Measurements from ENCODE around the gene PPCDC. TPM values are rescaled to one million over a fixed set of nuclear protein-coding genes. Genes with fewer than 3 reads are reported as not detected.

PPCDC gene

DNA sequence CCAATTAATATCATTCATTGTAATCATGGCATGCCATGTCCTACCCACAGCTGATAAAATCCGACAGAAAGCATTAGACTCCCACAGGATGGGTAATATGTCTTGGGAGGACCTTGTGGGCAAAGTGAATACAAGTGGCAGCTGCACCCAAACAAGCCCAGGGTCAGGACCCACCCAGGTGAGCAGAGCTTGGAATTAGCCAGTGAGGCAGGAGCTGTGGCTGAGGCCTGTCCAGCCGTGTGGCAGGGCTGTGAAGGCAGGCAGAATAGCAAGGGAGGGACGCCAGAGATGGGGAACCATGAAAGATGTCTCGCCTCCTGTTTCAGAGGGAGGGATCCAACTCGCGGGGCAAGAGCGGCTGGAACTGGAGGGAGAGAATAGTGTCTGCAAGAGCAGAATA, 74.5 kb downstream of the PPCDC start:
- no CpG with 5 or more reads among the region's 7 CpGs for WGBS (ENCODE audit: extremely low coverage, insufficient coverage, low lambda C conversion rate)
- Histone ChIP-seq H3K56ac (ENCODE audit: low read length) (no peak overlapping the region), H3K4me3 (ENCODE audit: low read length) (no peak overlapping the region), H2BK5ac (ENCODE audit: low read length) (no peak overlapping the region), H3K18ac (ENCODE audit: low read length) (no peak overlapping the region), H3K27ac (ENCODE audit: low read depth, low read length) (no peak overlapping the region), H3K23ac (ENCODE audit: low read length) (no peak overlapping the region), H3K79me2 (ENCODE audit: control insufficient read depth, insufficient read depth, low read length) (no peaks in the 10 kb centered on the region), H2AK5ac (ENCODE audit: low read length) (no peak overlapping the region), H3K79me1 (ENCODE audit: low read length) (no peaks in the 10 kb centered on the region), H3K9ac (ENCODE audit: low read length) (no peak overlapping the region), H4K5ac (ENCODE audit: low read length) (no peak overlapping the region), H3K4ac (ENCODE audit: low read depth, low read length) (no peak overlapping the region), H2BK15ac (replicated peaks; ENCODE audit: low read depth) (no peak overlapping the region), H2BK120ac (ENCODE audit: low read depth, low read length) (no peak overlapping the region), H4K8ac (ENCODE audit: low read depth, low read length) (no peak overlapping the region), H3K27me3 (ENCODE audit: insufficient read depth, low read length, poor library complexity) (no peaks in the 10 kb centered on the region), H3K4me1 (ENCODE audit: control insufficient read depth, low read depth, low read length) (no peaks in the 10 kb centered on the region), H3K4me2 (ENCODE audit: low read length) (no peak overlapping the region), H3K36me3 (ENCODE audit: control insufficient read depth, insufficient read depth, low read length) (no peaks in the 10 kb centered on the region)
- DNase-seq, result no peak

- H3K27me3 ChIP-seq (ENCODE audit: insufficient read depth, low read length, poor library complexity), result no peaks in the 10 kb centered on the region
- DNase-seq, result no peak
- no peak overlapping the region for H3K4ac ChIP-seq (ENCODE audit: low read depth, low read length)
- no peaks in the 10 kb centered on the region for H3K36me3 ChIP-seq (ENCODE audit: control insufficient read depth, insufficient read depth, low read length)
- no peaks in the 10 kb centered on the region for H3K4me1 ChIP-seq (ENCODE audit: control insufficient read depth, low read depth, low read length)
- H2AK5ac ChIP-seq (ENCODE audit: low read length), result no peak overlapping the region
- H4K5ac ChIP-seq (ENCODE audit: low read length), result no peak overlapping the region
- no peak overlapping the region for H4K8ac ChIP-seq (ENCODE audit: low read depth, low read length)
- H2BK120ac ChIP-seq (ENCODE audit: low read depth, low read length), result no peak overlapping the region
- H2BK5ac ChIP-seq (ENCODE audit: low read length), result no peak overlapping the region
- H3K27ac ChIP-seq (ENCODE audit: low read depth, low read length), result no peak overlapping the region
- no peak overlapping the region for H3K4me2 ChIP-seq (ENCODE audit: low read length)
- H2BK15ac ChIP-seq (replicated peaks; ENCODE audit: low read depth), result no peak overlapping the region
- no peak overlapping the region for H3K4me3 ChIP-seq (ENCODE audit: low read length)
- no peaks in the 10 kb centered on the region for H3K79me1 ChIP-seq (ENCODE audit: low read length)
- H3K56ac ChIP-seq (ENCODE audit: low read length), result no peak overlapping the region
- no peak overlapping the region for H3K9ac ChIP-seq (ENCODE audit: low read length)
- H3K23ac ChIP-seq (ENCODE audit: low read length), result no peak overlapping the region
- no peaks in the 10 kb centered on the region for H3K79me2 ChIP-seq (ENCODE audit: control insufficient read depth, insufficient read depth, low read length)
- H3K18ac ChIP-seq (ENCODE audit: low read length), result no peak overlapping the region
- WGBS (ENCODE audit: extremely low coverage, insufficient coverage, low lambda C conversion rate), result no CpG with 5 or more reads among the region's 4 CpGs
These were observed 75.0 kb downstream of the PPCDC start for GRCh38 chr15:75098404-75098803.

Small RNAs within 50 kb of the gene (small RNA-seq; reads per million reads assigned to genes)
- gene AC015720.1 (ENCODE audit: insufficient read depth) (not detected), gene RF00019 (ENCODE audit: insufficient read depth) (not detected)

Data from mesendoderm (in vitro differentiated cells).